ENCODE measurements around the gene KCNJ4.

KCNJ4 gene

GRCh38 chr22:38452373-38453065, 2.5 kb downstream of the KCNJ4 start:
- DNase-seq (ENCODE audit: low read depth): no peak

- no peak for DNase-seq (ENCODE audit: low read depth)
Observed at GRCh38 chr22:38451864-38452263, 3.1 kb downstream of the KCNJ4 start.

GRCh38 chr22:38451404-38451803, 3.6 kb downstream of the KCNJ4 start:
- DNase-seq (ENCODE audit: low read depth): no peak

DNA sequence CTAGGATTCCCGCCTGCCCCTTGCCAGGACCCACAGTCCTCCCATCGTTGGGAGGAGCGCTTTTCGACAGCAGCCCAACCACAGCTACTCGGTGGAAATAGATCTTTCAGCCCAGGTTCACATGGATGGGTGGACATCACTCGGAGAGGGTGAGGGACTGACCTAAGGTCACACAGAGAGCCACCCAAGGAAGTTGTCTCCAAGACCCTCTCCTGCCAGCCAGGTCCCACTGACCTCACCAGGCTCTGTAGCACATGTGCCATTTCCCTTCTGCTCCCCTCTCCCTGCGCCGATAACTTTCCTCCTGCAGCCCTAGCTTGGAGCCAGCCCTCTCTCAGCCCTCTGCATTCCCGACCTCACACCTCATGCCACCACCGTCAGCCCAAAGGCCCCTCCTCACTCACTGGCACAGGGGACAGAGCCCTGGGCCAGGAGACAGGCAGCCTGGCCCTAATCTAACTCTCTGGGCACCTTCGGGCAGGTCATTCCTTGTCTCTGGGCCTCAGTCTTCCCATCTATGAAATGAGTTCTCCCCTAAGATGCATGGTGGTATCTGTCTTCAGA, 4.7 kb downstream of the KCNJ4 start:
- DNase-seq (ENCODE audit: low read depth): no peak

- DNase-seq (ENCODE audit: low read depth): no peak
Observed at GRCh38 chr22:38449776-38450175, 5.2 kb downstream of the KCNJ4 start.

DNA sequence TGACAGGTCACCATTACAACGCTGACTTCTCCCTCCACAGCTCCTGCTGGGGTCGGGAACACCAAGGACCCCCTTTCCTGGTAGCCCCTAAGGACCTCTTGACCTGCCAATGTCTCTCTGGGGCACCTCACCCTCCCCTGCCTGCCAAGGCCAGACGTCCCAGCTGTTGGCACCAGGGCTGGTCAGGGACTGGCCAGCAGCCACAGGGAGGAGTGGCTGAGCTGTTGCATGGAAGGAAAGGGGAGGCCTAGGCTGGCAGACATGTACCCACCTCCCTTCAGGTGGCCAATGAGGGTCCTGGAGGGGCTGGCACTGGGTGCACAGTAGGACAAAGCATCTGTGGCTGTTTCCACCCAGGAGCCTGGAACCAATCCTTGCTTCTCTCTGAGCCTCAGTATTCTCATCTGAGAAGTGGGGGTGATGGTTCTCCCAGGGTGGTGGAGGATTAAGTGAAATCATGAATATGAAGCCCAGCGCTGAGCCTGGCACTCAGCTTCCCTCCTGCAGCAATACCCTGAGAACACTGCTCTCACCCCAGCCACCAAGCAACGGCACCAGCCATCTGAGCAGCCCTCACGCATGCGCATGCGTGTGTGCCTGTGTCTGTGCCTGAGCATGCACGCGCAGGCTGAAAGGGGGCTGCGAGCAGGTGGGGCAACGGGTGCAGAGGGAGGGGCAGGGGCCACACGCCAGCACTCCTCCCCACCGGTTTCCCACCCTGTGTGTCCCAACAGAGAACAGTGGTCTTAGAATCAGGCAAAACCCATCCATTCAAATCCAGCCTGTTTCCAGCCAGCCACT, 5.9 kb downstream of the KCNJ4 start:
- no peak for DNase-seq (ENCODE audit: low read depth)

GRCh38 chr22:38446018-38446601, 8.9 kb downstream of the KCNJ4 start:
- DNase-seq (ENCODE audit: low read depth): no peak

DNA sequence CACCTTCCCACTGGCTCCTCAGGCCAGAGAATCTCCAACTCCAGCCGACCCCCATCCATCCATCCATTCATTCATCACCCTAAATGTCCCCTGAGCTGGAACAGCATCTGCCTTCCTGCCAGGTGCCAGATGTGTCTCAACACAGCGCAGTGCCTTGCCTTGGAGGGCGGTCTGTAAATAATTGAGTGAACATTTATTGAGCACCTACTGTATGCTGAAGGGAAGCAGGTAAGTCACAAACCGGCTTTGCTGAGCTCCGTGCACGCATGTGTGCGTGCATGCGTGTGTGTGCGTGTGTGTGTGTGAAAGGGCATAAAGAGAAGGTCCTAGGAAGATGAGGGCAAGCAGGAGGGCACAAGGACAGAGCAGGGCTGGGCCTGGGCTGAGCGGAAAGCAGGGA, 10.2 kb downstream of the KCNJ4 start:
- no peak for DNase-seq (ENCODE audit: low read depth)

DNA sequence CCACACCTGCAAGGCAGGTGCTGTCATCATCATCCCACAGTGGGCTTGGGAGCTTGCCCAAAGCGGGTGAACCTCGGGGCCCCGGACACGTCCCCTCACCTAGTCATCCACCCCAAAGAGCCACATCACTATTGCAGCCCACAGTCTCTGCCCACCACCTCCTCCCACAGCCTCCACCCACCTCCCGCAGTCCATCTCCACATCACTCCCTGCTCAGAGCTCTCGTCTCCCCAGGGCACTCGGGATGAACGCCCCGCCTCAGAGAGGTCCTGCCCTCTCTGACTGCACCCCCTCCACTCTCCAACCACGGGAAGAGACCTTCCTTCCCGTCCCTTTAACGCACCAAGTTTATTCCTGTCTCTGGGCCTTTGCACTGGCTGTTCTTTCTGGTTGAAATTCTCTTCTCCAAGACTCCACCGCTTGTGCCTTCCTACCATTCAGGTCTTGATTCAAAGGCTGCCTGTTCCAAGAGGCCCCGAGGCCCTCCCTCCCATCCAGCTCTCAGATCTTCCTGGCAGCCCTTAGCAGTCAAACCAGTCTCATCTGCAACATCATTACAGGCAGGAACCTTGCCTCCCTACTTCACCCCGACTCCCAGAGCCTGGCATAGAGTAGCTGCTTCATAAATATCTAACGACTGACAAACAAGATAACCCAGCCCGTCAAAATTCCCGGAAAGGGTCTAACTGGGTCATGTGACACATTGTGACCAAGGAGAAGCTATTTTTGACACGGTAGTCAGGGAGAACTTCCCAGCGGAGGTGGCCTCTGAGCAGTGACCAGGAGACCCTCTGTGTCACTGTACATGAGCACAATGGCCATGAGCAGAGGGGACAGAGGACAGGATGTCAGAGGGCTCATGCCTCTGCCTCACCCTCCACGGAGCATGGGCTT, 11.1 kb downstream of the KCNJ4 start:
- no peak for DNase-seq (ENCODE audit: low read depth)

DNA sequence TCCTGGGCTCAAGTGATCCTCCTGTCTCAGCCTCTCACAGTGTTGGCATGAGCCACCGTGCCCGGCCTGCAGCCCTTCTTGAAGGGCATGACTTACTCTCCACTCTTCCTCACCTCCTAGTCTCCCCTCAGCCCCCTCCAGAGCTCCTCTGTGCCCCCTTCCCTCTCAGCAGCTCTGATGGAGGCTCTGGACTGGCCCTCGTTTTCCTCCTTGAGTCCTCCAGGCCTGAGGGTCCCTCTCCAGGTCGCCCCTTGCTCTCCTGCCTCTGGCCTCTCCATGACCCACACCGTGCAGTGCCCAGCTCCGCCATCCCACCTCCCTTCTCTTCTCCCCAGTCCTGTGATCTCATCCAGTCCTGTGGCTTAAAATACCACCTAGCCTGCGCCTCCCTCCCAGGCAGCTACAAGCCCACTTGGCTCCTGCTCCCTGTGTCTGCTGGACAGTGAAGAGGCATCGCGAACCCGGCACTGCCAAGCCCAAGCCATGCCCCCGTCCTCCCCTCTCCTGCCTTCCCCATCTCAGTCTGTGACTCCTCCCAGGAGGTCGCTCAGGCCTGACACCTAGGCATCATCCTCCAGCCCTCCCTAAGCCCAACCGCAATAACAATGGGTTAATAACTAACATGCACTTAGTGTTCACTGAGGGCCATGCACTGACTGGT, 11.9 kb downstream of the KCNJ4 start:
- no peak for DNase-seq (ENCODE audit: low read depth)

DNA sequence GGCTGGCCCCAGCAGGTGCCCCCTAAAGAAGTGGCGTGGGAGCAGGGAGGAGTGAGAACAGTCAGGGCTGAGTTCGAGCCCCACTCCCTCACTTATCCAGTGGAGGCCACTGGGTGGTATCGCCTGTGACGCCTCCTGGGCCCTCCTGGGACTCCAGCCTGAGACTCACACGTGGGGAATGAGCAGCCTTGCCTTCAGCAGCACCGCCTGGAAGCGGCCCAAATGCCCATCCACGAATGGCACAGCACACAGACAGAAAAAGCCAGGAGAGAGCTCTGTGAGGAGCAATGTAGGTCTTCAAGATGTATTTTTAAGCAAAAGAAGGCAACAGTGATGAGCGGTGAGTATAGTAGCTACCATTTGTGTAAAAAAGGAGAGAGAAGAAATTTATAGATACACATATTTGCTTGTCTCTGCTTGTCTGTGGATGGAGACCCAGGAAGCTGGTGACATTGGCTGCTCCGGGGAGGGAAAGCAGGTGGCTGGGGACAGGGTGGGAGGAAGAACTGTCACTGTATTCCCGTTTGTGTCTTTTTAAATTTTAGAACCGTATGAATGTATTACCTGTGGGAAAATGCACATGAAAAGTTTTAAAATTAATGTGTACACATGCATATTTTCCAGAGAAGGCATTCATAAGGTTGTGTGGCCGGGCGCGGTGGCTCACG, 13.2 kb downstream of the KCNJ4 start:
- no peak for DNase-seq (ENCODE audit: low read depth)

DNA sequence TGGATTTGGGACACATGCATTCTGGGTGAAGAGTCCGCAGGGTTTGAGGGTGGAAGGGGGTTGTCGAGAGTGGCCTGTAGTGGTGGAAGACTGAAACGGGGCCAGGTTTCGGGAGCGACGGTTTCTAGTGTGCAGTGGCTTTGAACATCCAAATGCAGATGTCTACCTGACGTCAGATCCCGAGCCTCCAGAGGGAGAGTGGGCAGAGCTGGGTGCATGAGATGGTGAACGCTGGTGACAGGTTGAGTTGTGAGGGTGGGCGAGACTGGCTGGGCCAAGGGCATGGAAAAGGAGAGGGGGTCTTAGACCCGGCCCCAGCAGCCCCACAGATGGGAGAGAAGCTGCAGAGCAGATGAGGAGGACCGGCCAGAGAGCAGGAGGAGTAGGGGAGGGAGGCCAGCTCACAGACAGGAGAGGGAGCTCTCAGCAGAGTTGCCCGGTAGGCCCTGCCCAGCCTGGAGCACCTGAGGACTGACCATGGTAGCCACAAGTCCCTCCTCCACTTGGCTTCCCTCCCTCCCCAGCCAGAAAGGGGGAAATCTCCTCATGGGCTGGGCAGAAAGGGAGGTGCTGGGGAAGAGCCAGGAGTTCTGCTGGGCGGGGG, 14.2 kb downstream of the KCNJ4 start:
- DNase-seq (ENCODE audit: low read depth): no peak

DNA sequence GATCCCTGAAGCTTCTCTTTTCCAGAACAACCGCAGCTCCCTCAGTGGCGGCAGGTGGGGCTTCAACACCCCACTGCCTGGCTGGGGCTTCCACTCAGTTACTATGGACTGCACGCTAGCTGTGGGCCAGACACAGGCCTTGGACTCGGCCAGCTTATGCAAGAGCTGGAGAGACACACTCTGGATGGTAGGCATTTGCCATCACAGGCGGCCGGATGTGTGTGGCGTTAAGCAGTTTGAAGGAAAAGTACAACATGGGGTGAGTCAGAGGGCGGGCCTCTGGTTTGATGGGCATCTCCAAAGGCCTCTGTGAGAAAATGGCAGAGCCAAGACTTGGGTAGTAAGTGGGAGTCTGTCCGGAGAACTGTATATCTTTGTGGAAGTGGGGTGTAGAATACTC, 17.6 kb downstream of the KCNJ4 start:
- no peak for DNase-seq (ENCODE audit: low read depth)

- DNase-seq (ENCODE audit: low read depth): no peak
Observed at GRCh38 chr22:38436629-38437395, 18.2 kb downstream of the KCNJ4 start.

- DNase-seq (ENCODE audit: low read depth): no peak
Observed at GRCh38 chr22:38435965-38436364, 19.0 kb downstream of the KCNJ4 start.

- DNase-seq (ENCODE audit: low read depth): no peak
Observed at GRCh38 chr22:38435010-38435409, 20.0 kb downstream of the KCNJ4 start.

DNA sequence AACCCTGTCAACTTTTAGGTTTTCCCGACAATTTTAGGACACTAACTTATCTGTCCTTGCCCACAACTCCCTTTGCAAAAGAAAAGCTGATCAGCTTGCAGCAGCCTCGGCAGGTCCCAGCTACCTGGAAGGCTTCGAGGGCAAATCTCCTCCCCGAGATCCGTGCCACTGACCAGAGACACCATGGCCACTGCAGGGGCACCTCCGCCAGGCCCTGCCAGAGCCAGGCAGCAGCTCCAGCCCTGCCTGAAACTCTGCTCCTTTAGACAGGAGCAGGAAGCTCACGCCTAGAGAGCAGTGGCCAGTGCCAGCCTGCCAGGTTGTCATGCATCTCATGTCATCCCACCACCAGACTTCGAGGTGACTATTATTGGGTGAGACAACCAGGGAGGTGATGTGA, 21.1 kb downstream of the KCNJ4 start:
- no peak for DNase-seq (ENCODE audit: low read depth)

- no peak for DNase-seq (ENCODE audit: low read depth)
Observed at GRCh38 chr22:38432264-38432663, 22.7 kb downstream of the KCNJ4 start.

DNA sequence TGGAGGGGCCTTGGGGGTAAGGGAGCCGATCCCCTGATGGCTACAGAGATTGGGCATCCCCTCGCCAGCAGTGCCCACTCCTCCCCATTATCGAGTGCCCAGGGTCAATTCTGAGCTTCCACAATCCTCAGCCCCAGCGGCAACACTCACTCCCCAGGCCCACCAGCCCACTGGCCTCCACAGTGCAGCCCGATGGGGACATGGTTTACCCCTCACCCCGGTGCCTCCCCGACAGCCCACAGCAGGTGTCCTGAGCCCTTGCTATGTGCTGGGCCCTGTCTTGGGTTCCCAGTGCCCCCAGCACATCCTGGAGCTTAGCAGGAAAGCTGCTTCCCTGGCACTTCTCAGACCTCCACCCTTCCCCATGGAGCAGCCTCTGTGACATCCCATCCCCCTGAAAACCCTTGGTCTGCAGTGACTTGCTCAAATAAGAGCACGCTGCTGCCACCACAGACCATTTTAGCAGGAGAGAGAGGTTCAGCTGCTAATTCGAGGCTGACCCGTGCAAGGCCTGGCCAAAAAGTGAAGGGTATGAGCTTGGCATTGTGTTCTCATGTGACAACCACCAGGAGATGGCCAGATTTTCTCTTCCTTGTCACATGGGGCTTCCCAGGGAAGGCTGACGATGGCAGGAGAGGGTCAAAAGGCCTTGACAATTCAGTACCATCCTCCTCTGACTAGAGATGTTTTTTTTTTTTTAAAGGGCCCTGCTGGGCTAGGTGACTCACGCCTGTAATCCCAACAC, 23.6 kb downstream of the KCNJ4 start:
- no peak for DNase-seq (ENCODE audit: low read depth)
